Measurements from ENCODE around the gene KLHL24.

- no peak for TF ChIP-seq CTCF (conservative IDR thresholded peaks at IDR 0.05)
- TF ChIP-seq EZH2 (IDR thresholded peaks at IDR 0.05; ENCODE audit: low read depth), result no peak
Observed at GRCh38 chr3:183631715-183632114, 3.7 kb upstream of the KLHL24 start.
